GM12878 (cell line): Measurements from ENCODE around the gene LHX6. TPM values are rescaled to one million over a fixed set of nuclear protein-coding genes. Genes with fewer than 3 reads are reported as not detected.

Experiments used
- ELK1 ChIP-seq: IDR thresholded peaks from 2 replicates; pipeline ENCODE4 v1.6.1; 2012; ENCODE audit warnings: low read depth, low read length, improper control_type of control experiment
- GATAD2B ChIP-seq: fragments of 450-650 bp; conservative IDR thresholded peaks from 2 replicates; pipeline ENCODE4 v1.6.1; 2017; ENCODE audit warnings: low read depth, mild to moderate bottlenecking, moderate library complexity
- HSF1 ChIP-seq: fragments of 150-350 bp; IDR thresholded peaks from 2 replicates; pipeline ENCODE4 v1.6.1; 2014; ENCODE audit warnings: mild to moderate bottlenecking, low read depth, low read length
- MTA3 ChIP-seq: IDR thresholded peaks from 2 replicates; pipeline ENCODE4 v1.6.1; 2012; ENCODE audit warnings: low read length, inconsistent platforms, borderline replicate concordance
- MXI1 ChIP-seq: fragments of 150-350 bp; IDR thresholded peaks from 2 replicates; pipeline ENCODE4 v1.6.1; 2011; ENCODE audit warnings: low read depth, mild to moderate bottlenecking, inconsistent platforms, low read length, improper control_type of control experiment
- MYC ChIP-seq: IDR thresholded peaks from 2 replicates; pipeline ENCODE4 v1.6.1; 2011; ENCODE audit warnings: mild to moderate bottlenecking, low read length, moderate library complexity, inconsistent platforms; ENCODE audit not compliant: insufficient read depth, insufficient replicate concordance, insufficient read length, severe bottlenecking
- NKRF ChIP-seq: fragments of 450-650 bp; conservative IDR thresholded peaks from 2 replicates; pipeline ENCODE4 v1.6.1; 2017; ENCODE audit warnings: mild to moderate bottlenecking, moderate library complexity
- RAD51 ChIP-seq: fragments of 450-650 bp; IDR thresholded peaks from 2 replicates; pipeline ENCODE4 v1.6.1; 2016; ENCODE audit warnings: moderate library complexity, mild to moderate bottlenecking, inconsistent platforms
- RB1 ChIP-seq: fragments of 450-650 bp; formaldehyde crosslinking; IDR thresholded peaks from 2 replicates; pipeline ENCODE4 v1.6.1; 2017; ENCODE audit warnings: mild to moderate bottlenecking, borderline replicate concordance
- RELA ChIP-seq: fragments of 450-650 bp; IDR thresholded peaks from 2 replicates; pipeline ENCODE4 v1.8.0; 2014; ENCODE audit warnings: borderline replicate concordance; ENCODE audit not compliant: partially characterized antibody
- RFX5 ChIP-seq: IDR thresholded peaks from 2 replicates; pipeline ENCODE4 v1.6.1; 2011; ENCODE audit warnings: low read depth, low read length, improper control_type of control experiment
- RUNX3 ChIP-seq: IDR thresholded peaks from 2 replicates; pipeline ENCODE4 v1.6.1; 2012; ENCODE audit warnings: low read length, inconsistent platforms
- SREBF2 ChIP-seq: IDR thresholded peaks from 2 replicates; pipeline ENCODE4 v1.6.1; 2012; ENCODE audit warnings: mild to moderate bottlenecking, low read length
- ZNF207 ChIP-seq: fragments of 450-650 bp; IDR thresholded peaks from 2 replicates; pipeline ENCODE4 v1.6.1; 2014; ENCODE audit warnings: antibody characterized with exemption, mild to moderate bottlenecking, borderline replicate concordance
- polyA plus RNA-seq, 11 experiments: library from polyadenylated mRNA; depleted of rRNA in 4 of 11; unstranded in 6 of 11; stranded (reverse) in 5 of 11; fragments of >200 nt; fragmentation: Nextera tagmentation in 4 of 11; fragmentation: Illumina TruSeq in 1 of 11; extraction: Ambion mirVana in 4 of 11; extraction: Trizol in 1 of 11; gene quantifications; 1 replicate in 1 of 11; 2 replicates in 10 of 11; pipeline versions ENCODE4 v1.2.1 to v1.2.3, GENCODE V29; 2011 to 2016; ENCODE audit warnings: inconsistent platforms in 2 of 11, missing spikeins in 2 of 11, low read depth in 1 of 11
- total RNA-seq, 4 experiments: library from RNA; depleted of rRNA in 3 of 4; stranded (reverse); fragments of >200 nt in 3 of 4; fragmentation: Illumina TruSeq in 1 of 4; extraction: Trizol in 1 of 4; gene quantifications; 2 replicates each; pipeline versions ENCODE4 v1.2.1 to v1.2.3, GENCODE V29; 2013 to 2021
- TF ChIP-seq, protein P1 (sequence below): fragments of 450-650 bp; formaldehyde crosslinking; IDR thresholded peaks from 2 replicates; pipeline ENCODE4 v1.4.0; 2020; ENCODE audit warnings: mild to moderate bottlenecking, moderate library complexity
- TF ChIP-seq, protein P2 (sequence below): fragments of 450-650 bp; IDR thresholded peaks from 2 replicates; pipeline ENCODE4 v1.6.1; 2017; ENCODE audit warnings: mild to moderate bottlenecking, moderate library complexity

The LHX6 gene
- total and polyA plus RNA-seq, 10 of the 15 experiments (the other 5 are each of a cell fraction or from before 2014, with no cell fraction given), result not detected

DNA sequence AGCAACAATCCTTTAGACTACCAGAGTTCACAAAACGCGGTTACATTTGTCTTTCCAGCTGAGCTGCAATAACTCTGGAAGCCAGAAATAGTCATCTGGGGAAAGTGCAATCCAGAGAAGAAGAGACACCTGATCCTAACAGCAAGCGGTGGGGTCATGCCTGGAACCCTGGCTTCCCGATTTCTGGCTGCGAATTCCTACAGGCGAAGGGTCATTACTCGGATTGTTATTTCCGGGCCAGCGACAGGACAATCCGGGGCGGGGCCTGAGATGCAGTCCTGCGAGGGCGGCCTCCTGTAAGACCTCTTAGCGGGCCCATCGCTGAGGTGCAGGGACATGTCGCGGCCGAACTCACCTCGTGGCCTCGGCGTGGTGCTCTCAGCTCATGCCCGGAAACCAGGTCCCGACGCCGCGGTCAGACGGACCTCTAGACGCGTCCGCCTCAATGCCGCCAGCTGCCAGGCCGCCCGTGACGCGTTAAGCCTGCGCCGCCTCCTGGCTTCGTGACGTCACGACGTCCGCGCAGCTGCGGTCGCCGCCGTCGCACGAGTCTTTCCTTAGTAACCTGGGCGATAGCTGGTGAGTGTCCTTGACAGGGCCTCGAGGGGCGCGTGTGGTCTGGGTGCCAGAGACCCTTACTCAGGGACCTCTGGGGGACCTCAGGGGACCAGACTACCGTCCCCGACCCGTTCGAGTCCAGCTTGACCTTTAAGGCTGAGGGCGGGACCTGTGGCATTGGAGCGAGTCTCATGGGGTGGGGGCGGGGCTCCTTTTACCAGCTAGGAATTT is 35.8 kb upstream of the LHX6 start, which contains the start of the genes MRRF and RBM18 (continued):
- TF ChIP-seq ELK1, result peak; percentile 49
- TF ChIP-seq SREBF2, result no peak
- peak; percentile 42; the same call in 1 of the 2 replicates for TF ChIP-seq RB1
- TF ChIP-seq NKRF, result peak; percentile 93
- TF ChIP-seq, protein P1, sequence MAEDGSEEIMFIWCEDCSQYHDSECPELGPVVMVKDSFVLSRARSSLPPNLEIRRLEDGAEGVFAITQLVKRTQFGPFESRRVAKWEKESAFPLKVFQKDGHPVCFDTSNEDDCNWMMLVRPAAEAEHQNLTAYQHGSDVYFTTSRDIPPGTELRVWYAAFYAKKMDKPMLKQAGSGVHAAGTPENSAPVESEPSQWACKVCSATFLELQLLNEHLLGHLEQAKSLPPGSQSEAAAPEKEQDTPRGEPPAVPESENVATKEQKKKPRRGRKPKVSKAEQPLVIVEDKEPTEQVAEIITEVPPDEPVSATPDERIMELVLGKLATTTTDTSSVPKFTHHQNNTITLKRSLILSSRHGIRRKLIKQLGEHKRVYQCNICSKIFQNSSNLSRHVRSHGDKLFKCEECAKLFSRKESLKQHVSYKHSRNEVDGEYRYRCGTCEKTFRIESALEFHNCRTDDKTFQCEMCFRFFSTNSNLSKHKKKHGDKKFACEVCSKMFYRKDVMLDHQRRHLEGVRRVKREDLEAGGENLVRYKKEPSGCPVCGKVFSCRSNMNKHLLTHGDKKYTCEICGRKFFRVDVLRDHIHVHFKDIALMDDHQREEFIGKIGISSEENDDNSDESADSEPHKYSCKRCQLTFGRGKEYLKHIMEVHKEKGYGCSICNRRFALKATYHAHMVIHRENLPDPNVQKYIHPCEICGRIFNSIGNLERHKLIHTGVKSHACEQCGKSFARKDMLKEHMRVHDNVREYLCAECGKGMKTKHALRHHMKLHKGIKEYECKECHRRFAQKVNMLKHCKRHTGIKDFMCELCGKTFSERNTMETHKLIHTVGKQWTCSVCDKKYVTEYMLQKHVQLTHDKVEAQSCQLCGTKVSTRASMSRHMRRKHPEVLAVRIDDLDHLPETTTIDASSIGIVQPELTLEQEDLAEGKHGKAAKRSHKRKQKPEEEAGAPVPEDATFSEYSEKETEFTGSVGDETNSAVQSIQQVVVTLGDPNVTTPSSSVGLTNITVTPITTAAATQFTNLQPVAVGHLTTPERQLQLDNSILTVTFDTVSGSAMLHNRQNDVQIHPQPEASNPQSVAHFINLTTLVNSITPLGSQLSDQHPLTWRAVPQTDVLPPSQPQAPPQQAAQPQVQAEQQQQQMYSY, result no peak
- TF ChIP-seq HSF1, result no peak
- no peak for TF ChIP-seq RAD51
- peak; percentile 78; the same call in 1 of the 2 replicates for TF ChIP-seq MXI1
- peak; percentile 73; the same call in 1 of the 2 replicates for TF ChIP-seq RFX5
- TF ChIP-seq ZNF207, result no peak
- TF ChIP-seq GATAD2B, result 0 out of 2 replicates have a peak, but pooled peaks have one; percentile 53
- TF ChIP-seq MTA3, result no peak
- TF ChIP-seq, protein P2, sequence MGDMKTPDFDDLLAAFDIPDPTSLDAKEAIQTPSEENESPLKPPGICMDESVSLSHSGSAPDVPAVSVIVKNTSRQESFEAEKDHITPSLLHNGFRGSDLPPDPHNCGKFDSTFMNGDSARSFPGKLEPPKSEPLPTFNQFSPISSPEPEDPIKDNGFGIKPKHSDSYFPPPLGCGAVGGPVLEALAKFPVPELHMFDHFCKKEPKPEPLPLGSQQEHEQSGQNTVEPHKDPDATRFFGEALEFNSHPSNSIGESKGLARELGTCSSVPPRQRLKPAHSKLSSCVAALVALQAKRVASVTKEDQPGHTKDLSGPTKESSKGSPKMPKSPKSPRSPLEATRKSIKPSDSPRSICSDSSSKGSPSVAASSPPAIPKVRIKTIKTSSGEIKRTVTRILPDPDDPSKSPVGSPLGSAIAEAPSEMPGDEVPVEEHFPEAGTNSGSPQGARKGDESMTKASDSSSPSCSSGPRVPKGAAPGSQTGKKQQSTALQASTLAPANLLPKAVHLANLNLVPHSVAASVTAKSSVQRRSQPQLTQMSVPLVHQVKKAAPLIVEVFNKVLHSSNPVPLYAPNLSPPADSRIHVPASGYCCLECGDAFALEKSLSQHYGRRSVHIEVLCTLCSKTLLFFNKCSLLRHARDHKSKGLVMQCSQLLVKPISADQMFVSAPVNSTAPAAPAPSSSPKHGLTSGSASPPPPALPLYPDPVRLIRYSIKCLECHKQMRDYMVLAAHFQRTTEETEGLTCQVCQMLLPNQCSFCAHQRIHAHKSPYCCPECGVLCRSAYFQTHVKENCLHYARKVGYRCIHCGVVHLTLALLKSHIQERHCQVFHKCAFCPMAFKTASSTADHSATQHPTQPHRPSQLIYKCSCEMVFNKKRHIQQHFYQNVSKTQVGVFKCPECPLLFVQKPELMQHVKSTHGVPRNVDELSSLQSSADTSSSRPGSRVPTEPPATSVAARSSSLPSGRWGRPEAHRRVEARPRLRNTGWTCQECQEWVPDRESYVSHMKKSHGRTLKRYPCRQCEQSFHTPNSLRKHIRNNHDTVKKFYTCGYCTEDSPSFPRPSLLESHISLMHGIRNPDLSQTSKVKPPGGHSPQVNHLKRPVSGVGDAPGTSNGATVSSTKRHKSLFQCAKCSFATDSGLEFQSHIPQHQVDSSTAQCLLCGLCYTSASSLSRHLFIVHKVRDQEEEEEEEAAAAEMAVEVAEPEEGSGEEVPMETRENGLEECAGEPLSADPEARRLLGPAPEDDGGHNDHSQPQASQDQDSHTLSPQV, result no peak; the same call in 1 of the 2 replicates
- TF ChIP-seq MYC, result peak; percentile 85
- peak; percentile 93 for TF ChIP-seq RUNX3
- TF ChIP-seq RELA, result peak; percentile 84
